Gastroesophageal sphincter (tissue), 3 donors: ENCODE results near the gene MYO1G.

Experiments used
- EP300 ChIP-seq: sonication (generic); formaldehyde crosslinking; IDR thresholded peaks from one replicate; pipeline ENCODE4 v1.6.1; 2017; ENCODE audit warnings: antibody characterized with exemption, mild to moderate bottlenecking
- POLR2A ChIP-seq, 2 donors: fragments of 450-650 bp; IDR thresholded peaks; one replicate each; pipeline ENCODE4 v1.6.1; 2017; ENCODE audit warnings: antibody characterized with exemption in 2 of 2, mild to moderate bottlenecking in 2 of 2, moderate library complexity in 1 of 2
- POLR2AphosphoS5 ChIP-seq: sonication (generic); formaldehyde crosslinking; IDR thresholded peaks from one replicate; pipeline ENCODE4 v1.6.1; 2017; ENCODE audit warnings: antibody characterized with exemption
- TF ChIP-seq, protein P1 (sequence below), 4 experiments: fragments of 200-600 bp in 2 of 4; fragments of 450-650 bp in 2 of 4; sonication (generic) in 1 of 4; IDR thresholded peaks; one replicate each; pipeline ENCODE4 v1.5.1; 2017 to 2019; ENCODE audit warnings: antibody characterized with exemption in 4 of 4, mild to moderate bottlenecking in 2 of 4, moderate library complexity in 2 of 4

DNA sequence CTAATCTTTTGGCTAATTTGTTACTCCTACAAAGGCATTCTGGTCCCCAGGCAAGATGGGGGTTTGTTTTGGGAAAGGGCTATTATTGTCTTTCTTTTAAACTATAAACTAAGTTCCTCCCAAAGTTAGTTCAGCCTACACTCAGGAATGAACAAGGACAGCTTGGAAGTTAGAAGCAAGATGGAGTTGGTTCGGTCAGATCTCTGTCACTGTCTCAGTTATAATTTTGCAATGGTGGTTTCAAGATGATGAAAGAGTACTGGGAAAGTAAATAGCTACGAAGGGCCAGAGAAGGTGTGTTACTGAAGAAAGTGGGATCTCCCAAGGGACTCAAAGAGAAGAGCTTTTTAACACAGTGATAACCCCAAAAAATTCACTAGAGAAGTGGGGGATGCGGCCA is 10.3 kb upstream of the MYO1G start:
- TF ChIP-seq, protein P1, sequence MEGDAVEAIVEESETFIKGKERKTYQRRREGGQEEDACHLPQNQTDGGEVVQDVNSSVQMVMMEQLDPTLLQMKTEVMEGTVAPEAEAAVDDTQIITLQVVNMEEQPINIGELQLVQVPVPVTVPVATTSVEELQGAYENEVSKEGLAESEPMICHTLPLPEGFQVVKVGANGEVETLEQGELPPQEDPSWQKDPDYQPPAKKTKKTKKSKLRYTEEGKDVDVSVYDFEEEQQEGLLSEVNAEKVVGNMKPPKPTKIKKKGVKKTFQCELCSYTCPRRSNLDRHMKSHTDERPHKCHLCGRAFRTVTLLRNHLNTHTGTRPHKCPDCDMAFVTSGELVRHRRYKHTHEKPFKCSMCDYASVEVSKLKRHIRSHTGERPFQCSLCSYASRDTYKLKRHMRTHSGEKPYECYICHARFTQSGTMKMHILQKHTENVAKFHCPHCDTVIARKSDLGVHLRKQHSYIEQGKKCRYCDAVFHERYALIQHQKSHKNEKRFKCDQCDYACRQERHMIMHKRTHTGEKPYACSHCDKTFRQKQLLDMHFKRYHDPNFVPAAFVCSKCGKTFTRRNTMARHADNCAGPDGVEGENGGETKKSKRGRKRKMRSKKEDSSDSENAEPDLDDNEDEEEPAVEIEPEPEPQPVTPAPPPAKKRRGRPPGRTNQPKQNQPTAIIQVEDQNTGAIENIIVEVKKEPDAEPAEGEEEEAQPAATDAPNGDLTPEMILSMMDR (IDR thresholded peaks at IDR 0.05): no peak
- TF ChIP-seq POLR2A (IDR thresholded peaks at IDR 0.05) (no peak), EP300 (no peak), POLR2AphosphoS5 (no peak)
